ENCODE measurements around the gene TFAM.

DNA sequence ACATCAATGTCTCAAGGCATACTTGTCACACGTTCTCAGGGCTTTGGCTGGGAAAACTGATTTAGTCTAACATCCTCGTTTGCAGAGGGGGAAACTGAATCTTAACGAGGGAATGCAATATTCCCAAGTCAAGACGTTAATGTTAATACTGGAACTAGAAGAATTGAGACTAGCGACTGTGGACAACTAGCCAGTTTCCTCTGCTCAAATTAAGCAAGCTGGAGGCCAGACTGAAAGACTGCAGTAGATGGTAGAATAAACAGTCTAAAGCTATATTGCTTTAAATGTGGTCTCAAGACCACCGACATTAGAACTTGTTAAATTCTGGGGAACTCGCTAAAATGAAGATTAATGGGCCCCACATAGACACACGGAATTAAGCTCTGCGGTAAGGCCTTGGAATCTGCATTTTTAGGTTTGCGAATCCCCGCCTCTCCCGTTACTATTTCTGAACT, 639 bp upstream of the TFAM start:
- no peak for TF ChIP-seq POLR2AphosphoS5 (IDR thresholded peaks at IDR 0.05; ENCODE audit: insufficient read depth in 1 of 2, low read depth in 1 of 2)
- TF ChIP-seq, protein P1, sequence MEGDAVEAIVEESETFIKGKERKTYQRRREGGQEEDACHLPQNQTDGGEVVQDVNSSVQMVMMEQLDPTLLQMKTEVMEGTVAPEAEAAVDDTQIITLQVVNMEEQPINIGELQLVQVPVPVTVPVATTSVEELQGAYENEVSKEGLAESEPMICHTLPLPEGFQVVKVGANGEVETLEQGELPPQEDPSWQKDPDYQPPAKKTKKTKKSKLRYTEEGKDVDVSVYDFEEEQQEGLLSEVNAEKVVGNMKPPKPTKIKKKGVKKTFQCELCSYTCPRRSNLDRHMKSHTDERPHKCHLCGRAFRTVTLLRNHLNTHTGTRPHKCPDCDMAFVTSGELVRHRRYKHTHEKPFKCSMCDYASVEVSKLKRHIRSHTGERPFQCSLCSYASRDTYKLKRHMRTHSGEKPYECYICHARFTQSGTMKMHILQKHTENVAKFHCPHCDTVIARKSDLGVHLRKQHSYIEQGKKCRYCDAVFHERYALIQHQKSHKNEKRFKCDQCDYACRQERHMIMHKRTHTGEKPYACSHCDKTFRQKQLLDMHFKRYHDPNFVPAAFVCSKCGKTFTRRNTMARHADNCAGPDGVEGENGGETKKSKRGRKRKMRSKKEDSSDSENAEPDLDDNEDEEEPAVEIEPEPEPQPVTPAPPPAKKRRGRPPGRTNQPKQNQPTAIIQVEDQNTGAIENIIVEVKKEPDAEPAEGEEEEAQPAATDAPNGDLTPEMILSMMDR (IDR thresholded peaks at IDR 0.05) = no peak
- TF ChIP-seq POLR2A (IDR thresholded peaks at IDR 0.05) = no peak
